ENCODE results near the gene RPL10. TPM values are rescaled to one million over a fixed set of nuclear protein-coding genes. Genes with fewer than 3 reads are reported as not detected.
"Not testable (repeated sequence)": the region's sequence is repeated elsewhere in the genome, so short reads cannot be mapped to it uniquely, and the experiment has no call there.

Gene RPL10
- total RNA-seq, 2 donors from 2014 or later = 1,915 to 2,641 TPM

DNA sequence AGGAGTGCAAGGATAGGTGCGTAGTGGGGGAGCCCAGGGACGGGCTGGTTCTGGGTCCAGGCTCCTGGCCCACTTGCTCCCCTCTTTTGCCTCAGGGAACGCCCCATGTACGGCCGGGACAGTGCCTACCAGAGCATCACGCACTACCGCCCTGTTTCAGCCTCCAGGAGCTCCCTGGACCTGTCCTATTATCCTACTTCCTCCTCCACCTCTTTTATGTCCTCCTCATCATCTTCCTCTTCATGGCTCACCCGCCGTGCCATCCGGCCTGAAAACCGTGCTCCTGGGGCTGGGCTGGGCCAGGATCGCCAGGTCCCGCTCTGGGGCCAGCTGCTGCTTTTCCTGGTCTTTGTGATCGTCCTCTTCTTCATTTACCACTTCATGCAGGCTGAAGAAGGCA is 17.4 kb upstream of the RPL10 start:
- Histone ChIP-seq H3K9me3 (no peaks in the 10 kb centered on the region), H3K4me1 (no peaks in the 10 kb centered on the region), H3K27me3 (no peaks in the 10 kb centered on the region), H3K36me3 (no peaks in the 10 kb centered on the region), H3K4me3 (no peak overlapping the region), H3K9ac (ENCODE audit: low read depth in 2 of 2, low read length in 2 of 2) (no peak overlapping the region), H3K27ac (no peak overlapping the region)
- intact Hi-C loops (cut with DNase I) = no loop called here
- DNase-seq = no peak
- no peak for TF ChIP-seq CTCF (IDR thresholded peaks at IDR 0.05)

DNA sequence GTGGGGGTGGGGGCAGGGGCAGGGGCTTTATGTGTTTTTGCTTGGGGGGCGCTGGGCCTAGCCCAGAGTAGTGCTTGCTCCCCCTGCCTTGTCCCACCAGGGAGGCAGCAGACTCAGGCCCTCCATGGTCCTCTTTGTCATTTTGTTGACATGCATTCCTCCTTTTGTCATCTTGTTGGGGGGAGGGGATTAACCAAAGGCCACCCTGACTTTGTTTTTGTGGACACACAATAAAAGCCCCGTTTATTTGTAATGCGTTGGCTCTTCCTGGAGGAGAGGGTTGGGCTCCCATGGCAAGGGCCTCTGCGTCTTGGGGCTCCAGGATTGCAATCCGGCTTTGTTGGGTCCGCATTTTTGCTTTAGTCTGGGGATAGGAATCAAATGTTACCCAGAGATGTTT is 16.9 kb upstream of the RPL10 start:
- Histone ChIP-seq H3K36me3 (no peaks in the 10 kb centered on the region), H3K27ac (no peak overlapping the region), H3K9ac (ENCODE audit: low read depth in 2 of 2, low read length in 2 of 2) (no peak overlapping the region), H3K4me3 (no peak overlapping the region), H3K9me3 (no peaks in the 10 kb centered on the region), H3K4me1 (no peaks in the 10 kb centered on the region), H3K27me3 (no peaks in the 10 kb centered on the region)
- TF ChIP-seq CTCF (IDR thresholded peaks at IDR 0.05) = no peak
- DNase-seq = no peak
- intact Hi-C loops (cut with DNase I) = no loop called here

- no peak for TF ChIP-seq CTCF (IDR thresholded peaks at IDR 0.05)
- Histone ChIP-seq H3K9ac (ENCODE audit: low read depth in 2 of 2, low read length in 2 of 2) (no peak overlapping the region), H3K4me3 (no peak overlapping the region)
Measured at GRCh38 chrX:154382483-154383069, 15.6 kb upstream of the RPL10 start.

DNA sequence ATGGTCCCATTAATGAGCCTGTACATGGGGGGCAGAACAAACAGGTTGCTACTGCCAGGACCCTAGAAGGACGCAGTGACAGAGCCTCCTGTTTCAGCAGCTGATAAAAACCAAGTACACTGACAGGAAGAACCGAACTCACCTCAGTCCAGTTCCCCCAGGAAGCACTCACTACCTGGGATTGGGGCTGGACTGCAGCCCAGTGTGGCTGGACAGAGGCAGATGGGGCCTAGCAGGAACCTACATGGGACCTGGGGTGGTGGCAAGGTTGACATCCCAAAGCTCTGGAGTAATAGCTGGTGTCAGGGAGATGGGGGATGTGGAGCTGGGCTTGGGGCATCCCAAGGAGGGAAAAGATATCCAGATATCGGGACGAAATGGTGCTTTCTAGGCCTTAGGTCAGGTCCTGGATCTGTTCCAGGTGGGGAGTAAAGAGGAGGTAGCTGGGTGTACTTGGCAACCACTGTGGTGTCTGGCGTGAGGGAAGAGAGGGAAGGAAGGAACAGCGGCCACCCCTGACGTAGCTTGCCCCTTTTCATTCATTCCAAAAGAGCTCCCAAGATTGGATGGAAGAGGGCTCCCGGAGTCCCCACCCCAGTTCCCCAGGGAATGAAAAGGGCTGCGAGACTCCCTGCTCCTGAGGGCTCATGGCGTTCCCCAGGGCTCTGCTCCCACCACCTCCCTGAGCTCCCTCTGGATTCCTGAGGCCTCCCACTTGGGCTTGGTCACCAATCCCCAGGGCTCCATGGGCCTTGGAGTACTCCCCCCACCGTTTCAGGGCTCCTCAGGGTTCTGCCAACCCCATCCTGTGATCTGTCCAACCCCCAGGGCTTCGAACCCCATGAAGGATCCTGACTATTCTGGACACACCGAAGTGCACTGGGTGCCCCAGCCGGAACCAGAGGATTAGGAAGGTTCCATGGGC is 14.6 kb upstream of the RPL10 start:
- no peaks in the 10 kb centered on the region for H3K9me3 ChIP-seq
- H3K9ac ChIP-seq (ENCODE audit: low read depth in 2 of 2, low read length in 2 of 2) = no peak overlapping the region
- no peaks in the 10 kb centered on the region for H3K27me3 ChIP-seq
- no peak for DNase-seq
- H3K4me3 ChIP-seq = no peak overlapping the region
- H3K4me1 ChIP-seq = no peaks in the 10 kb centered on the region
- intact Hi-C loops (cut with DNase I) = no loop called here
- no peak overlapping the region for H3K27ac ChIP-seq
- no peaks in the 10 kb centered on the region for H3K36me3 ChIP-seq
- TF ChIP-seq CTCF (IDR thresholded peaks at IDR 0.05) = no peak

More at GRCh38 chrX:154382483-154383069, 15.6 kb upstream of the RPL10 start:
- no peak for DNase-seq
- intact Hi-C loops (cut with DNase I) = no loop called here
- H3K4me1 ChIP-seq = no peaks in the 10 kb centered on the region
- no peaks in the 10 kb centered on the region for H3K27me3 ChIP-seq
- H3K27ac ChIP-seq = no peak overlapping the region
- H3K9me3 ChIP-seq = no peaks in the 10 kb centered on the region
- no peaks in the 10 kb centered on the region for H3K36me3 ChIP-seq

DNA sequence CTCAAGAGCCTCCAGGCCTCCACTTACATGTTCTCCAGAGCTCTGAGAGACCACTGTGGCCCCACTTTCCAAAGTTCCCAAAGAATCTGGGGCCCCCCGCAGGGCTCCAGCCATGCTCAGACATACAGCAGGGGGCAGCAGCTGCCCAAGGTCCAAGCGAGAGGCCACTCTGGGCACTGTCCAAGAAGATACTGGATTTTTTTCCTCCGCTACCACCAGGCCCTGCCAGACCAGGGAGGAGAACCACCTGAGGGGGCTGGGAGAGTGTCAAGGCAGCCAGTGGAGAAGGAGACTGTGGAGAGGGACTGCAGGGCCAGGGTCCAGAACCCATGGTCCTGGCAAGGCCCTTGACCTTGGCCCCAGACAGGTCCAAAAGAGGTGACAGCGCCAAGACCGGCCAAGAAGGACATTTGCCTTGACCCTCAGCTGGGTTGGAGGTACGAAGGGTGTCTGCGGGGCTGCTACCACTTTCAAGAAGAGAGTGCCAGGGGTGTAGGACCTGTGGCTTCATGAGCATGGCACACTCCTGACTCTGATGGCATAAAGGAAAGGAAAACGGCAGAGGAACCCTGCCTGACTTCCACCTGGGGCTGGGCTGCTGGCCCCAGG is 13.8 kb upstream of the RPL10 start:
- no peaks in the 10 kb centered on the region for H3K36me3 ChIP-seq
- TF ChIP-seq CTCF (IDR thresholded peaks at IDR 0.05) = no peak
- H3K9ac ChIP-seq (ENCODE audit: low read depth in 2 of 2, low read length in 2 of 2) = no peak overlapping the region
- H3K27me3 ChIP-seq = no peaks in the 10 kb centered on the region
- H3K27ac ChIP-seq = no peak overlapping the region
- H3K4me3 ChIP-seq = no peak overlapping the region
- intact Hi-C loops (cut with DNase I) = no loop called here
- H3K9me3 ChIP-seq = no peaks in the 10 kb centered on the region
- no peaks in the 10 kb centered on the region for H3K4me1 ChIP-seq
- DNase-seq = no peak

GRCh38 chrX:154388094-154388493 is 10.1 kb upstream of the RPL10 start:
- H3K9ac ChIP-seq (ENCODE audit: low read depth in 2 of 2, low read length in 2 of 2); intact Hi-C loops (cut with DNase I); H3K27ac ChIP-seq; H3K9me3 ChIP-seq; DNase-seq; H3K4me1 ChIP-seq; H3K27me3 ChIP-seq; H3K4me3 ChIP-seq; H3K36me3 ChIP-seq: not testable (repeated sequence)

DNA sequence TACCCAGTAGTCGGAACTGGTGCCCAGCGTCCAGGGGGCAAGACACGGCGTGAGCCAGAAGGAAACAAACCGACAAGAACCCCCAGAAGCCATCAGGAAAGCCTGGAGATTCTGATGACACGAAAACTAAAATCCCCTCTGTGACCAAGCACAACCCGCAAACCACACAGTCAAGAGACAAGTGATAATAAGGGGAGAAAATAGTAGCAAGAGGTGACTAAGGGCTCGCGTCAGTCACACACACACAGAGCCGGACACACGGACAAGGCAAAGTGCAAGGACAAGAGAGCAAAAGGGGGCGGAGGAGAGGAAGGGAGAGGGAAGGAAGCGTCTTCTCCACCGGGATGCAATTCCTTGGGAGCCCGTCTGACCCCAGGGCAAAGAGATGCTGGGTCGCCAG is 9.5 kb upstream of the RPL10 start:
- H3K27me3 ChIP-seq; H3K9me3 ChIP-seq; H3K27ac ChIP-seq; H3K4me3 ChIP-seq; H3K4me1 ChIP-seq; H3K9ac ChIP-seq (ENCODE audit: low read depth in 2 of 2, low read length in 2 of 2); H3K36me3 ChIP-seq; intact Hi-C loops (cut with DNase I); DNase-seq: not testable (repeated sequence)

Data from colonic mucosa (tissue), 4 donors.